HL-60 (cell line): ENCODE measurements around the gene PODNL1.
"Not testable (repeated sequence)": the region's sequence is repeated elsewhere in the genome, so short reads cannot be mapped to it uniquely, and the experiment has no call there.

Source experiments
- DNase-seq, 2 experiments: peaks; one replicate each; pipeline ENCODE4 v3.0.0-alpha.2; 2010 to 2020; ENCODE audit warnings: low read depth in 1 of 2, low spot score in 1 of 2
- H3K27ac ChIP-seq: fragments of 250-450 bp; sonication (Bioruptor Pico); replicated peaks from 2 replicates; pipeline ENCODE4 v1.5.1; 2020; ENCODE audit warnings: mild to moderate bottlenecking, moderate library complexity
- H3K27me3 ChIP-seq: fragments of 250-450 bp; sonication (Bioruptor Pico); 2 replicates; pipeline ENCODE4 v1.5.1; 2021; ENCODE audit warnings: mild to moderate bottlenecking, moderate library complexity; ENCODE audit not compliant: insufficient read depth, poor library complexity, severe bottlenecking
- H3K4me3 ChIP-seq: replicated peaks from 2 replicates; pipeline ENCODE4 v1.5.1; 2011; ENCODE audit warnings: mild to moderate bottlenecking, control low read depth, low read length; ENCODE audit not compliant: insufficient read depth
- GABPA ChIP-seq: IDR thresholded peaks from 2 replicates; pipeline ENCODE4 v1.6.1; 2012; ENCODE audit warnings: low read depth
- POLR2AphosphoS5 ChIP-seq: IDR thresholded peaks from 2 replicates; pipeline ENCODE4 v1.6.1; 2012; ENCODE audit warnings: low read depth
- SPI1 ChIP-seq: IDR thresholded peaks from 2 replicates; pipeline ENCODE4 v1.6.1; 2012; ENCODE audit warnings: low read depth, mild to moderate bottlenecking, borderline replicate concordance
- TF ChIP-seq, protein P1 (sequence below): IDR thresholded peaks from 2 replicates; pipeline ENCODE4 v1.6.1; 2012; ENCODE audit warnings: low read depth; ENCODE audit not compliant: insufficient replicate concordance
- TF ChIP-seq, protein P2 (sequence below): IDR thresholded peaks from one replicate; pipeline ENCODE4 v1.5.1; 2011; ENCODE audit warnings: low read length, control low read depth, inconsistent platforms; ENCODE audit not compliant: insufficient read depth

The PODNL1 gene

DNA sequence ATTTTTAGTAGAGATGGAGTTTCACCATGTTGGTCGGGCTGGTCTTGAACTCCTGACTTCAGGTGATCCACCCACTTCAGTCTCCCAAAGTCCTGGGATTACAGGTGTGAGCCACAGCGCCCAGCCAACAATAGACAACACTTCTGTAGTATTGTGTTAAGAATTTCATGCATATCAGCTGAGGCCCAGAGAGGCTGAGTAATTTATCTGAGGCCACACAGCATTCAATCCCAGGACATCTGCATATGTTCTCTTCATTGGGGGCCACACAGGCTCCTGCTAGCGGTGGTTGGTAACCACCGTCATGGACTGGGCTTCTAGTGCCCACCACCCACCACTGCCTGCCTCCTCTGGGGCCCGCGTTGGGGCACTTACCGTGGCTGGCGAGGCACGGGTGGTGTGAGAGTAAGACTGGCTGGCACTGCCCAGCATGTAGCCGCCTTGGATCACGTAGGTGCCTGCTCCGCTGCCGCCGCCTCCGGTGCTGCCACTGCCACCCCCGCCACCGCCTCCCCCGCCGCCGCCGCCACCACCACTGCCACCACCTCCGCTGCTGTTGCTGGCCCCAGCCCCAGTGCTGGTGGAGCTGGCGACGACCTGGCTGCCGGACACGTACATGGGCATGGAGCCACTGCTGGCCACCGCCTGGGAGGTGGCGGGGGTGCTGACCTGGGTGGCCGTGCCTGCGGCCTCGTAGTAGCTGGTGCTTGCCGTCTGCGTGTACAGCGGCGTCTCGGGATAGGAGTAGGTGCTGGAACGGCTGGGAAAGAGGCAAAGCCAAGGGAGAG lies 34.3 kb upstream of the PODNL1 start:
- no peak for TF ChIP-seq GABPA
- no peak for TF ChIP-seq POLR2AphosphoS5
- TF ChIP-seq, protein P1, sequence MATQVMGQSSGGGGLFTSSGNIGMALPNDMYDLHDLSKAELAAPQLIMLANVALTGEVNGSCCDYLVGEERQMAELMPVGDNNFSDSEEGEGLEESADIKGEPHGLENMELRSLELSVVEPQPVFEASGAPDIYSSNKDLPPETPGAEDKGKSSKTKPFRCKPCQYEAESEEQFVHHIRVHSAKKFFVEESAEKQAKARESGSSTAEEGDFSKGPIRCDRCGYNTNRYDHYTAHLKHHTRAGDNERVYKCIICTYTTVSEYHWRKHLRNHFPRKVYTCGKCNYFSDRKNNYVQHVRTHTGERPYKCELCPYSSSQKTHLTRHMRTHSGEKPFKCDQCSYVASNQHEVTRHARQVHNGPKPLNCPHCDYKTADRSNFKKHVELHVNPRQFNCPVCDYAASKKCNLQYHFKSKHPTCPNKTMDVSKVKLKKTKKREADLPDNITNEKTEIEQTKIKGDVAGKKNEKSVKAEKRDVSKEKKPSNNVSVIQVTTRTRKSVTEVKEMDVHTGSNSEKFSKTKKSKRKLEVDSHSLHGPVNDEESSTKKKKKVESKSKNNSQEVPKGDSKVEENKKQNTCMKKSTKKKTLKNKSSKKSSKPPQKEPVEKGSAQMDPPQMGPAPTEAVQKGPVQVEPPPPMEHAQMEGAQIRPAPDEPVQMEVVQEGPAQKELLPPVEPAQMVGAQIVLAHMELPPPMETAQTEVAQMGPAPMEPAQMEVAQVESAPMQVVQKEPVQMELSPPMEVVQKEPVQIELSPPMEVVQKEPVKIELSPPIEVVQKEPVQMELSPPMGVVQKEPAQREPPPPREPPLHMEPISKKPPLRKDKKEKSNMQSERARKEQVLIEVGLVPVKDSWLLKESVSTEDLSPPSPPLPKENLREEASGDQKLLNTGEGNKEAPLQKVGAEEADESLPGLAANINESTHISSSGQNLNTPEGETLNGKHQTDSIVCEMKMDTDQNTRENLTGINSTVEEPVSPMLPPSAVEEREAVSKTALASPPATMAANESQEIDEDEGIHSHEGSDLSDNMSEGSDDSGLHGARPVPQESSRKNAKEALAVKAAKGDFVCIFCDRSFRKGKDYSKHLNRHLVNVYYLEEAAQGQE = no peak
- TF ChIP-seq, protein P2, sequence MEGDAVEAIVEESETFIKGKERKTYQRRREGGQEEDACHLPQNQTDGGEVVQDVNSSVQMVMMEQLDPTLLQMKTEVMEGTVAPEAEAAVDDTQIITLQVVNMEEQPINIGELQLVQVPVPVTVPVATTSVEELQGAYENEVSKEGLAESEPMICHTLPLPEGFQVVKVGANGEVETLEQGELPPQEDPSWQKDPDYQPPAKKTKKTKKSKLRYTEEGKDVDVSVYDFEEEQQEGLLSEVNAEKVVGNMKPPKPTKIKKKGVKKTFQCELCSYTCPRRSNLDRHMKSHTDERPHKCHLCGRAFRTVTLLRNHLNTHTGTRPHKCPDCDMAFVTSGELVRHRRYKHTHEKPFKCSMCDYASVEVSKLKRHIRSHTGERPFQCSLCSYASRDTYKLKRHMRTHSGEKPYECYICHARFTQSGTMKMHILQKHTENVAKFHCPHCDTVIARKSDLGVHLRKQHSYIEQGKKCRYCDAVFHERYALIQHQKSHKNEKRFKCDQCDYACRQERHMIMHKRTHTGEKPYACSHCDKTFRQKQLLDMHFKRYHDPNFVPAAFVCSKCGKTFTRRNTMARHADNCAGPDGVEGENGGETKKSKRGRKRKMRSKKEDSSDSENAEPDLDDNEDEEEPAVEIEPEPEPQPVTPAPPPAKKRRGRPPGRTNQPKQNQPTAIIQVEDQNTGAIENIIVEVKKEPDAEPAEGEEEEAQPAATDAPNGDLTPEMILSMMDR = no peak
- TF ChIP-seq SPI1 = no peak
- Histone ChIP-seq H3K4me3 (no peak overlapping the region), H3K27me3 (no peaks in the 10 kb centered on the region), H3K27ac (no peak overlapping the region)
- DNase-seq = no peak

DNA sequence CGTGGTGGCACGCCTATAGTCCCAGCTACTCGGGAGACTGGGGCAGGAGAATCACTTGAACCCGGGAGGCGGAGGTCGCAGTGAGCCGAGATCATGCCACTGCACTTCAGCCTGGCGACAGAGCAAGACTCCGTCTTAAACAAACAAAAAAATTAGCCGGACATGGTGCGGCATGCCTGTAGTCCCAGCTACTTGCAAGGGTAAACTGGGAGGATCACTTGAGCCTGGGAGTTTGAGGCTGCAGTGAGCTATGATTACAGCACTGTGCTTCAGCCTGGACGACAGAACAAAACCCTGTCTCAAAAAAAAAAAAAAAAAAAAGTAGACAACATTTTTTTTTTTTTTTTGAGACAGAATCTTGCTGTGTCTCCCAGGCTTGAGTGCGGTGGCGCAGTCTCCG lies 33.7 kb upstream of the PODNL1 start:
- H3K27ac ChIP-seq, H3K4me3 ChIP-seq, DNase-seq, H3K27me3 ChIP-seq: not testable (repeated sequence)

DNA sequence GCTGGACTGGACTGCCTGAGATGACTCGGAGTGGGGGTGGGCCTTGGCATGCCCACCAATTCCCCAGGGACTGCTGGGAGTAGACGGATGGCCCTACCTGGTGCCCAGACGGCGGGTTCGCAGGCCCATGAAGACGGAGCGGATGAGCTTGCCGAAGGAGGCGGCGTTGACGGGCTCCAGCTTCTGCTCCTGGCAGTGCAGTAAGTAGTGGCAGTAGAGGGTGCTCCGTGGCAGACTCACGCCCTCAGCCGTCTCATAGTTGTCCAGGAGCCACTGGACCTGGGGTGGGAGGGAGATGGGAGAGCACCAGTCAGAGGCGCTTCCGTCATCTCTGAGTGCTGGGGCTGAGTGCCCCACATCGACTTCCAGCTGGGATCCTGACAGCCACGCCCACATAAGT lies 31.7 kb upstream of the PODNL1 start:
- no peak for DNase-seq
- Histone ChIP-seq H3K27me3 (no peaks in the 10 kb centered on the region), H3K27ac (no peak overlapping the region), H3K4me3 (no peak overlapping the region)
- TF ChIP-seq GABPA (no peak), SPI1 (no peak), POLR2AphosphoS5 (no peak)
- TF ChIP-seq, protein P1 = no peak
- TF ChIP-seq, protein P2 = no peak

DNA sequence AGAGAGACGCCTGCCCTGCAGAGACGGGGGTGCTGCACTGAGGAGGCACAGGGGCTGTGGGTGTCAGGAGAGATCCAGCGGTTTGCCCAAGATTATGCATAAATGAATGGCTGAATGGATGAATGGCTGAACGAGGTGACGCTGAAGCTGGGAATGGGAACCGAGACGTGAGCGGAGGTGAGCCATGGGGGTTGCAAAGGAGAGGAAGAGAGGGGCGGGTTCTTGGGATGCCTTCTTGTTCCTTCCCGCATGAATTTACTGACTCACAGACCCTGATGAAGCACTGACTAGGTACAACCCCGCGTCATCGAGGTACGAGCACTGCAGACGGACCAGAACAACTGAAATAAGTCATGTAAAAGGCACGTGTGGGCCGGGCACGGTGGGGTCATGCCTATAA lies 30.8 kb upstream of the PODNL1 start:
- DNase-seq = no peak
- TF ChIP-seq, protein P2 = no peak
- no peak for TF ChIP-seq SPI1
- no peak for TF ChIP-seq GABPA
- no peak for TF ChIP-seq POLR2AphosphoS5
- TF ChIP-seq, protein P1 = no peak

More for the DNA sequence above, 30.8 kb upstream of the PODNL1 start:
- no peaks in the 10 kb centered on the region for H3K27me3 ChIP-seq
- H3K4me3 ChIP-seq = no peak overlapping the region
- H3K27ac ChIP-seq = no peak overlapping the region
